Epithelial cell of proximal tubule (primary cell): ENCODE results near the gene DENND5A. TPM values are rescaled to one million over a fixed set of nuclear protein-coding genes. Genes with fewer than 3 reads are reported as not detected.

Source experiments
- DNase-seq: peaks from one replicate; pipeline ENCODE4 v3.0.0-alpha.2; 2011; ENCODE audit warnings: low read depth
- H3K4me3 ChIP-seq: 2 replicates; pipeline ENCODE4 v1.5.1; 2011; ENCODE audit warnings: low read depth, mild to moderate bottlenecking, low read length
- CTCF ChIP-seq: conservative IDR thresholded peaks from 2 replicates; pipeline ENCODE4 v1.5.1; 2012; ENCODE audit warnings: low read depth, mild to moderate bottlenecking, low read length
- total RNA-seq: library from RNA; depleted of rRNA; stranded (reverse); fragments of >200 nt; gene quantifications from 2 replicates; pipeline ENCODE4 v1.2.3, GENCODE V29; 2015

Gene DENND5A
- total RNA-seq, 1 donor from 2014 or later: 75.0 TPM

- DNase-seq: no peak
- TF ChIP-seq CTCF: no peak
- no peak overlapping the region for H3K4me3 ChIP-seq
These were observed 36.6 kb upstream of the DENND5A start for GRCh38 chr11:9301720-9302119.

DNA sequence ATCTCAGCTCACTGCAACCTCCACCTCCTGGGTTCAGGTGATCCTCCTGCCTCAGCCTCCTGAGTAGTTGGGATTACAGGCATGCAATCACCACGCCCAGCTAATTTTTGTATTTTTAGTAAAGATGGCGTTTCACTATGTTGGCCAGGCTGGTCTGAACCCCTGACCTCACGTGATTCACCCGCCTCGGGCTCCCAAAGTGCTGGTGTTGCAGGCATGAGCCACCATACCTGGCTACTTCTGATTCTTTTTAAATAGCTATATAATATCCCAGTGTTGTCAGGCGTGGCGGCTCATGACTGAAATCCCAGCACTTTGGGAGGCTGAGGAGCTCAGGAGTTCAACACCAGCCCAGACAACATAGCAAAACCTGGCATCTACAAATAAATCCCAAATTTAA lies 28.5 kb upstream of the DENND5A start:
- H3K4me3 ChIP-seq: no peak overlapping the region
- no peak for DNase-seq
- no peak for TF ChIP-seq CTCF

DNA sequence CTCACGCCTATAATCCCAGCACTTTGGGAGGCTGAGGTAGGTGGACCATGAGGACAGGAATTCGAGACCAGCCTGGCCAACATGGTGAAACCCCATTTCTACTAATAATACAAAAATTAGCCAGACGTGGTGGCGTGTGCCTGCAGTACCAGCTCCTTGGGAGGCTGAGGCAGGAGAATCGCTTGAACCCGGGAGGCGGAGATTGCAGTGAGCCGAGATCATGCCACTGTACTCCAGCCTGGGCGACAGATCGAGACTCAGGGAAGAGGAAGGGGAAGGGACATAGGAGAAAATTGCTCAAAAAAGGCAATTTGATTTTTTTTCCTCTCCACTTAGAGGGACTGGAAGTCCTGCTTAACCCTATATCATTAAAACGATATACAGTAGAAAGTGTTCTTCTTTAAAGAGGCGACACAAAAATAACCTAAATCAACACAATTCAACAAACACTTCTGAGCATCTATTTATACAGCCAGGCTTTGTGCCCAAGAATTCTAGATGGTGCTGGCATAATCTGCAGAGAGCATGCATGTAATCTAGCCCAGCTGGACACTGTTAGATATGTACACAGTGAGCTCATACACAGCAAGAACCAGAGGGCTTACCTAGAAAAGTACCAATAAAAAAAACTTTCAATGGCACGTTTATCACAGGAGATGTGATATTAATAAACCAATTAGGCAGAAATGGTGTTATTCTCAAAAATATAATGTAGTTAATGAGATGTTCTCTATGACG lies 20.9 kb upstream of the DENND5A start:
- H3K4me3 ChIP-seq: no peak overlapping the region
- no peak for DNase-seq
- TF ChIP-seq CTCF: no peak

DNA sequence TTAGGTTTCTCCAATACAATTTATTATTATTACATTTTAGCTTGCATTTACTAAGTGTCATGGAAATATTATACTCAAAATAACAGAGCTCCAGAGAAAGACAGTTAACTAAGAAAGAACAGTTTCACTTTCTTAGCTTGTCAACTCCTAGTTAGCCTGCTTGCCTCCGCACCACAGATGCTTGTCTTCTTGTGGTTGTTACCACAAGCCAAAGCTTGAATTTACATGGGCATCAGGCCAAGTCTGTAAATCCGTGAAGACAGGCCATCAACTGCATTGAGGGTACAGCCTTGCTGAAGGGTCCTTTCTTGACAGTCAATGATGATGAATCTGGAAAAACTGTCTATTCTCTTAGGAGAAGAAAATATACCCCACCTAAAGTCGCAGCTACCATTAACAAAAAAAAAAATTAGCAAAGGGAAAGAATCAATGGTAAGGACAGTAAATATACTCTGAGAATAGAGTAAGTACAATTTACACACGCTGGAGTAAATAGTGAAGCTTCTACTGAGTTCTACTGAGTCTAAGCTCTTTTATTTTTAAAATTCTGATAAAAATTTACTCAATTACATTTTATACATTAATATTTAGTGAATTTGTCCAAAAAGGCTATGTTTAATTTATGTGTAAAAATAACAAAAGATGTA lies 15.6 kb upstream of the DENND5A start:
- DNase-seq: no peak
- H3K4me3 ChIP-seq: no peak overlapping the region
- TF ChIP-seq CTCF: no peak

GRCh38 chr11:9277176-9277575 lies 12.0 kb upstream of the DENND5A start:
- no peak overlapping the region for H3K4me3 ChIP-seq
- no peak for TF ChIP-seq CTCF
- DNase-seq: no peak

DNA sequence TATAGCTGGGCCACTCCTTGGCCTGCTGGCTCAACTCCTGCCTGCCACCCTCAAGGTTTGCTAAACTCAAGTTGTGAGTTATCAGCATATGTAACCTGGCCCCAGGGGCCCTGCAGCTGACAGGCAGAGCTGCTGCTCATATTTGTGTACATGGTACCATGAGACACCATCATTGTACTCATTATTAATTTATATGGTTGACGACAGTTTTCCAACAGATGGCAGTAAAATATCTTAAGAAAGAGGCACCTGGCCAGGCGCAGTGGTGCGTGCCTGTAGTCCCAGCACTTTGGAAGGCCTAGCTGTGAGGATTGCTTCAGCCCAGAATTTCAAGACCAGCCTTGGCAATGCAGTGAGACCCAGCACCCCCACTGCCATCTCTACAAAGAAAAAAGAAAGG lies 11.4 kb upstream of the DENND5A start:
- DNase-seq: no peak
- no peak overlapping the region for H3K4me3 ChIP-seq

More for the DNA sequence above, 11.4 kb upstream of the DENND5A start:
- TF ChIP-seq CTCF: no peak
